H9 (cell line): Measurements from ENCODE around the gene SPAG7. TPM values are rescaled to one million over a fixed set of nuclear protein-coding genes. Genes with fewer than 3 reads are reported as not detected.

Source experiments
- DNase-seq: peaks from one replicate; pipeline ENCODE4 v3.0.0-alpha.2; 2017
- H2AFZ ChIP-seq: one replicate; pipeline ENCODE4 v1.6.1; 2013; ENCODE audit warnings: mild to moderate bottlenecking, low read length, control low read depth, moderate library complexity
- H2AK5ac ChIP-seq: 2 replicates; pipeline ENCODE4 v1.6.1; 2013; ENCODE audit warnings: low read length, control low read depth, mixed read lengths; ENCODE audit not compliant: insufficient read length
- H2BK120ac ChIP-seq: one replicate; pipeline ENCODE4 v1.6.1; 2013; ENCODE audit warnings: low read depth, mild to moderate bottlenecking, low read length, control low read depth, inconsistent platforms; ENCODE audit not compliant: poor library complexity, severe bottlenecking
- H2BK12ac ChIP-seq: 2 replicates; pipeline ENCODE4 v1.6.1; 2013; ENCODE audit warnings: low read length, control low read depth, mixed read lengths, low read depth; ENCODE audit not compliant: insufficient read length
- H2BK15ac ChIP-seq: 2 replicates; pipeline ENCODE4 v1.6.1; 2013; ENCODE audit warnings: low read depth, low read length, control low read depth
- H2BK20ac ChIP-seq: one replicate; pipeline ENCODE4 v1.6.1; 2013; ENCODE audit warnings: low read depth, mild to moderate bottlenecking, low read length, control low read depth, inconsistent platforms; ENCODE audit not compliant: poor library complexity, severe bottlenecking
- H2BK5ac ChIP-seq: 2 replicates; pipeline ENCODE4 v1.6.1; 2013; ENCODE audit warnings: low read length, control low read depth, mixed read lengths; ENCODE audit not compliant: insufficient read length
- H3K14ac ChIP-seq: 2 replicates; pipeline ENCODE4 v1.6.1; 2013; ENCODE audit warnings: low read length, control low read depth; ENCODE audit not compliant: insufficient read depth
- H3K18ac ChIP-seq: 2 replicates; pipeline ENCODE4 v1.6.1; 2013; ENCODE audit warnings: low read depth, mild to moderate bottlenecking, mixed read lengths, low read length, control low read depth; ENCODE audit not compliant: insufficient read length
- H3K23ac ChIP-seq: 2 replicates; pipeline ENCODE4 v1.6.1; 2013; ENCODE audit warnings: low read length, control low read depth, mixed read lengths, low read depth; ENCODE audit not compliant: insufficient read length
- H3K23me2 ChIP-seq: 2 replicates; pipeline ENCODE4 v1.6.1; 2013; ENCODE audit warnings: low read depth, mild to moderate bottlenecking, mixed read lengths, low read length, control low read depth; ENCODE audit not compliant: insufficient read length, poor library complexity, severe bottlenecking
- H3K27ac ChIP-seq: 2 replicates; pipeline ENCODE4 v1.5.1; 2013; ENCODE audit warnings: low read length, control low read depth, mixed read lengths, low read depth; ENCODE audit not compliant: insufficient read length
- H3K27me3 ChIP-seq: 2 replicates; pipeline ENCODE4 v1.6.1; 2013; ENCODE audit warnings: low read length, control low read depth, inconsistent platforms; ENCODE audit not compliant: insufficient read depth
- H3K4ac ChIP-seq: 2 replicates; pipeline ENCODE4 v1.6.1; 2013; ENCODE audit warnings: low read depth, mild to moderate bottlenecking, control low read depth, inconsistent platforms, low read length, moderate library complexity
- H3K4me1 ChIP-seq: 2 replicates; pipeline ENCODE4 v1.6.1; 2013; ENCODE audit warnings: low read length, control low read depth, inconsistent platforms; ENCODE audit not compliant: insufficient read depth
- H3K4me2 ChIP-seq: 2 replicates; pipeline ENCODE4 v1.6.1; 2013; ENCODE audit warnings: low read length, control low read depth, mixed read lengths; ENCODE audit not compliant: insufficient read length, insufficient read depth
- H3K56ac ChIP-seq: 2 replicates; pipeline ENCODE4 v1.6.1; 2013; ENCODE audit warnings: low read depth, mild to moderate bottlenecking, mixed read lengths, low read length, control low read depth; ENCODE audit not compliant: insufficient read length
- H3K79me1 ChIP-seq: 2 replicates; pipeline ENCODE4 v1.6.1; 2013; ENCODE audit warnings: low read depth, mild to moderate bottlenecking, moderate library complexity, low read length, control low read depth, inconsistent platforms; ENCODE audit not compliant: insufficient read depth, poor library complexity, severe bottlenecking
- H3K79me2 ChIP-seq: 2 replicates; pipeline ENCODE4 v1.6.1; 2013; ENCODE audit warnings: low read length, control low read depth, inconsistent platforms; ENCODE audit not compliant: insufficient read depth
- H3K9ac ChIP-seq: 2 replicates; pipeline ENCODE4 v1.6.1; 2013; ENCODE audit warnings: low read length, control low read depth, mixed read lengths; ENCODE audit not compliant: insufficient read length; ENCODE audit errors: extremely low read depth
- H3K9me3 ChIP-seq: one replicate; pipeline ENCODE4 v1.6.1; 2013; ENCODE audit warnings: low read depth, low read length, inconsistent platforms; ENCODE audit not compliant: control insufficient read depth
- H3T11ph ChIP-seq: one replicate; pipeline ENCODE4 v1.6.1; 2013; ENCODE audit warnings: mild to moderate bottlenecking, low read length, control low read depth, inconsistent platforms
- H4K20me1 ChIP-seq: one replicate; pipeline ENCODE4 v1.6.1; 2013; ENCODE audit not compliant: control insufficient read depth, insufficient read length, insufficient read depth
- H4K5ac ChIP-seq: 2 replicates; pipeline ENCODE4 v1.6.1; 2013; ENCODE audit warnings: low read depth, mild to moderate bottlenecking, mixed read lengths, low read length, control low read depth; ENCODE audit not compliant: insufficient read length
- H4K8ac ChIP-seq: replicated peaks from 2 replicates; pipeline ENCODE4 v1.6.1; 2013; ENCODE audit warnings: low read length, control low read depth, mixed read lengths, low read depth; ENCODE audit not compliant: insufficient read length
- H4K91ac ChIP-seq: 2 replicates; pipeline ENCODE4 v1.6.1; 2013; ENCODE audit warnings: low read depth, mild to moderate bottlenecking, moderate library complexity, mixed read lengths, low read length, control low read depth; ENCODE audit not compliant: insufficient read length
- H3K27ac Mint-ChIP-seq, 3 experiments: 2 replicates in 2 of 3; 3 replicates in 1 of 3; pipeline ENCODE4 v1.8.0; 2020 to 2021; ENCODE audit warnings: mixed read lengths in 3 of 3, mild to moderate bottlenecking in 1 of 3, moderate library complexity in 1 of 3
- H3K27me3 Mint-ChIP-seq: 2 replicates; pipeline ENCODE4 v1.8.0; 2021; ENCODE audit warnings: low read depth, mild to moderate bottlenecking, moderate library complexity, mixed read lengths
- H3K36me3 Mint-ChIP-seq, 3 experiments: 2 replicates in 2 of 3; 3 replicates in 1 of 3; pipeline ENCODE4 v1.8.0; 2020 to 2021; ENCODE audit warnings: low read depth in 3 of 3, mixed read lengths in 3 of 3; ENCODE audit not compliant: insufficient read depth in 1 of 3
- H3K4me1 Mint-ChIP-seq, 2 experiments: 2 replicates each; pipeline ENCODE4 v1.8.0; 2020; ENCODE audit warnings: mixed read lengths in 2 of 2
- H3K4me3 Mint-ChIP-seq, 2 experiments: 2 replicates in 1 of 2; 3 replicates in 1 of 2; pipeline ENCODE4 v1.8.0; 2020 to 2021; ENCODE audit warnings: mild to moderate bottlenecking in 2 of 2, mixed read lengths in 2 of 2, moderate library complexity in 1 of 2
- H3K9me3 Mint-ChIP-seq, 2 experiments: 2 replicates in 1 of 2; 3 replicates in 1 of 2; pipeline ENCODE4 v1.8.0; 2020; ENCODE audit warnings: mild to moderate bottlenecking in 2 of 2, mixed read lengths in 2 of 2, moderate library complexity in 1 of 2
- CTCF ChIP-seq: fragments of 200-600 bp; sonication (generic); conservative IDR thresholded peaks from 3 replicates; pipeline ENCODE4 v1.8.0; 2021; ENCODE audit warnings: antibody characterized with exemption, mild to moderate bottlenecking
- WGBS: extraction: QIAGEN DNeasy Blood & Tissue Kit; methylation state at CpG from one replicate; pipeline ENCODE4 v1.1.7; 2013; ENCODE audit warnings: missing lambda C conversion rate, low lambda C conversion rate, mixed read lengths; ENCODE audit not compliant: insufficient read length; ENCODE audit errors: extremely low coverage; 5-methylcytosine and 5-hydroxymethylcytosine counted together
- total RNA-seq: library from RNA; stranded (reverse); gene quantifications from 2 replicates; pipeline ENCODE4 v1.2.1, GENCODE V29; 2021

SPAG7 gene
- total RNA-seq, 1 experiment from 2014 or later: 102 TPM

- no peak within 1 kb of the TSS for H2BK5ac ChIP-seq
- H2AK5ac ChIP-seq: no peak within 1 kb of the TSS
- peak within 1 kb of the TSS; percentile 78 for H3K27ac ChIP-seq
- peaks cover 23% of the 10 kb centered on the region for H3K23me2 ChIP-seq
- no peak within 1 kb of the TSS for H3K56ac ChIP-seq
- H3K14ac ChIP-seq: peak within 1 kb of the TSS; percentile 96
- H2BK20ac ChIP-seq: no peak within 1 kb of the TSS
- H3K4me2 ChIP-seq: peak within 1 kb of the TSS; percentile 72
- no peak within 1 kb of the TSS; the same call in 1 of the 2 replicates for H3K4ac ChIP-seq
- TF ChIP-seq CTCF: no peak
- H3K4me1 ChIP-seq: peaks cover 4% of the 10 kb centered on the region; the same call in 1 of the 2 replicates
- no peak within 1 kb of the TSS for H4K5ac ChIP-seq
- H3K9ac ChIP-seq: peak within 1 kb of the TSS; percentile 94
- no peaks in the 10 kb centered on the region for H3K9me3 ChIP-seq
- H4K20me1 ChIP-seq: no peaks in the 10 kb centered on the region
- H3K23ac ChIP-seq: no peak within 1 kb of the TSS
- no CpG with 5 or more reads among the region's 59 CpGs for WGBS
- no peaks in the 10 kb centered on the region for H3K27me3 ChIP-seq
- H3K79me2 ChIP-seq: peaks cover 13% of the 10 kb centered on the region; the same call in 1 of the 2 replicates
- H2AFZ ChIP-seq: no peak within 1 kb of the TSS
- H3K27me3 Mint-ChIP-seq: peaks cover 5% of the 10 kb centered on the region
- no peak within 1 kb of the TSS for H2BK12ac ChIP-seq
- H3K79me1 ChIP-seq: peaks cover 4% of the 10 kb centered on the region
- peak within 1 kb of the TSS; percentile 98 to 100 (median 100) for H3K27ac Mint-ChIP-seq
- peak within 1 kb of the TSS; percentile 85 for H3K18ac ChIP-seq
- H3K4me3 Mint-ChIP-seq: peak within 1 kb of the TSS; percentile 95 to 100
- peak; percentile 94 for DNase-seq
- H4K91ac ChIP-seq: no peak within 1 kb of the TSS
- no peak within 1 kb of the TSS for H2BK120ac ChIP-seq
- peaks cover 0 to 2% of the 10 kb centered on the region in 2 experiments; a peak in 2 of 5 replicates for H3K9me3 Mint-ChIP-seq
- no peak within 1 kb of the TSS for H3T11ph ChIP-seq
- no peak within 1 kb of the TSS for H4K8ac ChIP-seq
- H3K4me1 Mint-ChIP-seq: peaks cover 38 to 40% of the 10 kb centered on the region in 2 experiments
- H3K36me3 Mint-ChIP-seq: peaks cover 21 to 41% (median 33%) of the 10 kb centered on the region in 3 experiments
- no peak within 1 kb of the TSS for H2BK15ac ChIP-seq
These were observed 19.3 kb downstream of the SPAG7 start, which contains the start of gene PFN1 for GRCh38 chr17:4948166-4948930. PFN1 (minus strand) TSS chr17:4948530; CDS start chr17:4948394, 136 bp downstream.
